ENCODE measurements around the gene KNTC1.

The KNTC1 gene

GRCh38 chr12:122500685-122501488 lies 26.2 kb upstream of the KNTC1 start, which contains the start of gene ZCCHC8:
TSS of gene ZCCHC8 (minus strand) at chr12:122500932. CDS start at chr12:122500840, 92 bp downstream.
- ATAC-seq, result peak; percentile 95
- no peak for TF ChIP-seq ZC3H10 (CRISPR knock-in tag; IDR thresholded peaks at IDR 0.05)
- 0 out of 2 replicates have a peak, but pooled peaks have one; percentile 18 for TF ChIP-seq CSRNP3 (CRISPR knock-in tag; IDR thresholded peaks at IDR 0.05)

- TF ChIP-seq PATZ1 (CRISPR knock-in tag; IDR thresholded peaks at IDR 0.05; ENCODE audit: borderline replicate concordance), result no peak
- no peak for TF ChIP-seq TOX (CRISPR knock-in tag; IDR thresholded peaks at IDR 0.05; ENCODE audit: borderline replicate concordance)
- TF ChIP-seq CSRNP3 (CRISPR knock-in tag; IDR thresholded peaks at IDR 0.05), result no peak
- no peak for TF ChIP-seq ESRRG (CRISPR knock-in tag; IDR thresholded peaks at IDR 0.05)
- no peak for TF ChIP-seq ZC3H10 (CRISPR knock-in tag; IDR thresholded peaks at IDR 0.05)
- TF ChIP-seq ZNF8 (CRISPR knock-in tag; IDR thresholded peaks at IDR 0.05), result no peak
- TF ChIP-seq ZFP3 (CRISPR knock-in tag; IDR thresholded peaks at IDR 0.05), result no peak
- TF ChIP-seq ZNF70 (CRISPR knock-in tag; IDR thresholded peaks at IDR 0.05), result no peak
- no peak for ATAC-seq
Observed at GRCh38 chr12:122501489-122501989, 25.5 kb upstream of the KNTC1 start.

GRCh38 chr12:122503147-122503751 lies 23.8 kb upstream of the KNTC1 start:
- ATAC-seq, result no peak
- TF ChIP-seq ZNF565 (CRISPR knock-in tag; conservative IDR thresholded peaks at IDR 0.05; ENCODE audit: low read depth) (no peak), ZFP30 (CRISPR knock-in tag; IDR thresholded peaks at IDR 0.05) (no peak), GLIS3 (CRISPR knock-in tag; IDR thresholded peaks at IDR 0.05) (no peak), SNAI2 (CRISPR knock-in tag; IDR thresholded peaks at IDR 0.05) (no peak), TCF4 (CRISPR knock-in tag; IDR thresholded peaks at IDR 0.05; ENCODE audit: borderline replicate concordance) (no peak), OSR1 (CRISPR knock-in tag; IDR thresholded peaks at IDR 0.05) (no peak), ZFP3 (CRISPR knock-in tag; IDR thresholded peaks at IDR 0.05) (no peak), BACH2 (CRISPR knock-in tag; IDR thresholded peaks at IDR 0.05; ENCODE audit: borderline replicate concordance) (no peak), CREB5 (CRISPR knock-in tag; IDR thresholded peaks at IDR 0.05; ENCODE audit: low read depth) (no peak), CSDC2 (CRISPR knock-in tag; IDR thresholded peaks at IDR 0.05) (no peak), PATZ1 (CRISPR knock-in tag; IDR thresholded peaks at IDR 0.05; ENCODE audit: borderline replicate concordance) (no peak), CSRNP3 (CRISPR knock-in tag; IDR thresholded peaks at IDR 0.05) (no peak), ZC3H10 (CRISPR knock-in tag; IDR thresholded peaks at IDR 0.05) (no peak), PPARA (CRISPR knock-in tag; IDR thresholded peaks at IDR 0.05; ENCODE audit: borderline replicate concordance) (no peak), ESRRG (CRISPR knock-in tag; IDR thresholded peaks at IDR 0.05) (no peak), TOX (CRISPR knock-in tag; IDR thresholded peaks at IDR 0.05; ENCODE audit: borderline replicate concordance) (no peak), POU6F1 (CRISPR knock-in tag; IDR thresholded peaks at IDR 0.05; ENCODE audit: borderline replicate concordance, low read depth) (no peak), ARNTL (CRISPR knock-in tag; IDR thresholded peaks at IDR 0.05; ENCODE audit: borderline replicate concordance, low read depth) (no peak), TSHZ2 (CRISPR knock-in tag; IDR thresholded peaks at IDR 0.05) (no peak)

All from SK-N-SH treated with all-trans-retinoic acid at 6 μM for 48 hours (cell line).